Activated naive CD4-positive, alpha-beta T cell treated with Interleukin-2 at 50 U/mL for 16 hours (primary cell): Measurements from ENCODE around the gene L3MBTL4.

Source experiments
- DNase-seq: peaks from one replicate; pipeline ENCODE4 v3.0.0-alpha.2; 2020

Gene L3MBTL4

GRCh38 chr18:5944448-5944847, 470.3 kb downstream of the L3MBTL4 start:
- DNase-seq = no peak

GRCh38 chr18:5943514-5943913, 471.2 kb downstream of the L3MBTL4 start:
- no peak for DNase-seq

GRCh38 chr18:5942591-5942990, 472.1 kb downstream of the L3MBTL4 start:
- no peak for DNase-seq

- DNase-seq = no peak
Observed at GRCh38 chr18:5941890-5942289, 472.8 kb downstream of the L3MBTL4 start.

GRCh38 chr18:5939801-5940667, 474.7 kb downstream of the L3MBTL4 start:
- no peak for DNase-seq

- no peak for DNase-seq
Observed at GRCh38 chr18:5937795-5938194, 476.9 kb downstream of the L3MBTL4 start.

- DNase-seq = no peak
Observed at GRCh38 chr18:5937121-5937520, 477.6 kb downstream of the L3MBTL4 start.

- no peak for DNase-seq
Observed at GRCh38 chr18:5930789-5931188, 483.9 kb downstream of the L3MBTL4 start.

- DNase-seq = no peak
Observed at GRCh38 chr18:5918205-5918858, 496.4 kb downstream of the L3MBTL4 start.

GRCh38 chr18:5914951-5915350, 499.8 kb downstream of the L3MBTL4 start:
- DNase-seq = no peak

GRCh38 chr18:5914016-5914415, 500.7 kb downstream of the L3MBTL4 start:
- no peak for DNase-seq

- no peak for DNase-seq
Observed at GRCh38 chr18:5912566-5912965, 502.1 kb downstream of the L3MBTL4 start.

- DNase-seq = no peak
Observed at GRCh38 chr18:5909125-5909524, 505.6 kb downstream of the L3MBTL4 start.
